Breast epithelium (tissue), 3 donors: Measurements from ENCODE around the gene RPL37A.

Source experiments
- CTCF ChIP-seq, 3 donors: fragments of 450-650 bp; IDR thresholded peaks; one replicate each; pipeline ENCODE4 v1.5.1; 2016 to 2017; ENCODE audit warnings: antibody characterized with exemption in 3 of 3, mild to moderate bottlenecking in 3 of 3, moderate library complexity in 3 of 3
- POLR2A ChIP-seq: fragments of 450-650 bp; IDR thresholded peaks from one replicate; pipeline ENCODE4 v1.6.1; 2016; ENCODE audit warnings: antibody characterized with exemption, mild to moderate bottlenecking, moderate library complexity
- POLR2AphosphoS5 ChIP-seq, 3 donors: sonication (generic); formaldehyde crosslinking; IDR thresholded peaks; one replicate each; pipeline ENCODE4 v1.6.1; 2017; ENCODE audit warnings: antibody characterized with exemption in 3 of 3

DNA sequence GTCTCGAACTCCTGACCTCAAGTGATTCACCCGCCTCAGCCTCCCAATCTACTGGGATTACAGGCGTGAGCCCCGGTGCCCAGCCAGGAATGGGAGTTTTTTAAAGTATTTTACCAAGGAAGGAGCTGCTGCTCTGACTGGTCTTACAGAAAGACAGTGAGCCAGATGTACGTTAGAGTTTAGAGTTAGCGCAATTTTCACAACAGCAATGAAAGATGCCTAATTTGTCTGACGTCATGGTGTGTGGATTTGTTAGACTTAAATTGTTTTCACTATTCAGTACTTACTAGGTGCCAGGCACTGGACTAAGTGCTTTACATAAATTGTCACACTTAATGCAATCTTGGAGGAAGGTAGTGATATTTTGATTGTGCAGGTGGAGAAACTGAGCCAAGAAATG is 12.4 kb upstream of the RPL37A start:
- TF ChIP-seq POLR2AphosphoS5 (IDR thresholded peaks at IDR 0.05) (no peak), POLR2A (no peak), CTCF (IDR thresholded peaks at IDR 0.05) (no peak)
